HUES64 (cell line): ENCODE data around the gene HSD17B8.

Experiments used
- H3K27ac ChIP-seq: 2 replicates; pipeline ENCODE4 v1.7.0; 2013; ENCODE audit warnings: low read depth, low read length, inconsistent platforms
- H3K27me3 ChIP-seq: 2 replicates; pipeline ENCODE4 v1.6.1; 2013; ENCODE audit warnings: mild to moderate bottlenecking, low read length; ENCODE audit not compliant: insufficient read depth
- H3K36me3 ChIP-seq: 2 replicates; pipeline ENCODE4 v1.6.1; 2013; ENCODE audit warnings: mild to moderate bottlenecking, low read length; ENCODE audit not compliant: insufficient read depth
- H3K4me1 ChIP-seq: 2 replicates; pipeline ENCODE4 v1.6.1; 2013; ENCODE audit warnings: mild to moderate bottlenecking, low read length, moderate library complexity; ENCODE audit not compliant: insufficient read depth
- H3K4me3 ChIP-seq: 2 replicates; pipeline ENCODE4 v1.5.1; 2013; ENCODE audit warnings: mild to moderate bottlenecking, low read length, moderate library complexity
- H3K9ac ChIP-seq: 2 replicates; pipeline ENCODE4 v1.6.1; 2013; ENCODE audit warnings: mild to moderate bottlenecking, low read depth, low read length
- H3K9me3 ChIP-seq: 2 replicates; pipeline ENCODE4 v1.6.1; 2013; ENCODE audit warnings: low read depth, low read length; ENCODE audit not compliant: insufficient read depth
- WGBS: fragments of 150-250, 120-280 bp; methylation state at CpG from one replicate; pipeline ENCODE4 v1.1.7; 2013; ENCODE audit warnings: missing lambda C conversion rate; 5-methylcytosine and 5-hydroxymethylcytosine counted together

HSD17B8 gene

GRCh38 chr6:33251395-33252012, 47.0 kb downstream of the HSD17B8 start:
- Histone ChIP-seq H3K27me3 (peaks cover 23% of the 10 kb centered on the region), H3K4me1 (peaks cover 6% of the 10 kb centered on the region; the same call in 1 of the 2 replicates), H3K9me3 (no peaks in the 10 kb centered on the region), H3K36me3 (peaks cover 14% of the 10 kb centered on the region), H3K27ac (no peak overlapping the region), H3K9ac (no peak overlapping the region), H3K4me3 (no peak overlapping the region)
- 94% methylated on average over 6 of the region's 6 CpGs for WGBS

GRCh38 chr6:33252759-33253158, 48.3 kb downstream of the HSD17B8 start:
- peaks cover 22% of the 10 kb centered on the region for H3K36me3 ChIP-seq
- H3K9me3 ChIP-seq, result no peaks in the 10 kb centered on the region; the same call in 1 of the 2 replicates
- peaks cover 10% of the 10 kb centered on the region for H3K27me3 ChIP-seq
- H3K4me1 ChIP-seq, result peaks cover 6% of the 10 kb centered on the region; the same call in 1 of the 2 replicates
- no peak overlapping the region for H3K27ac ChIP-seq
- H3K4me3 ChIP-seq, result no peak overlapping the region
- H3K9ac ChIP-seq, result no peak overlapping the region

- H3K36me3 ChIP-seq, result peaks cover 24% of the 10 kb centered on the region
- peaks cover 5% of the 10 kb centered on the region; the same call in 1 of the 2 replicates for H3K4me1 ChIP-seq
- H3K4me3 ChIP-seq, result no peak overlapping the region
- H3K27me3 ChIP-seq, result no peaks in the 10 kb centered on the region
- no peak overlapping the region for H3K9ac ChIP-seq
- no peak overlapping the region for H3K27ac ChIP-seq
- no peaks in the 10 kb centered on the region; the same call in 1 of the 2 replicates for H3K9me3 ChIP-seq
- WGBS, result 96% methylated on average over 4 of the region's 4 CpGs
These were observed 50.1 kb downstream of the HSD17B8 start for GRCh38 chr6:33254591-33254990.
